ENCODE measurements around the gene PGF. TPM values are rescaled to one million over a fixed set of nuclear protein-coding genes. Genes with fewer than 3 reads are reported as not detected.

PGF gene
- total and polyA plus RNA-seq, 8 donors = 1.8 to 13.3 (median 6.4) TPM; not detected in 1

- peaks cover 7 to 42% (median 26%) of the 10 kb centered on the region in 4 donors for H3K36me3 ChIP-seq
- no peak overlapping the region for H3K4me3 ChIP-seq
- intact Hi-C loops (cut with DNase I; ENCODE audit: low total_unique reads) = loop anchor here (5.0 kb wide), 1 partner anchor 45 kb away; no protein-coding TSS in a partner anchor
- H3K27ac ChIP-seq = no peak overlapping the region
- TF ChIP-seq POLR2AphosphoS5 (IDR thresholded peaks at IDR 0.05) (no peak), EP300 (IDR thresholded peaks at IDR 0.05) (no peak), POLR2A (IDR thresholded peaks at IDR 0.05) (no peak)
- TF ChIP-seq, protein P1, sequence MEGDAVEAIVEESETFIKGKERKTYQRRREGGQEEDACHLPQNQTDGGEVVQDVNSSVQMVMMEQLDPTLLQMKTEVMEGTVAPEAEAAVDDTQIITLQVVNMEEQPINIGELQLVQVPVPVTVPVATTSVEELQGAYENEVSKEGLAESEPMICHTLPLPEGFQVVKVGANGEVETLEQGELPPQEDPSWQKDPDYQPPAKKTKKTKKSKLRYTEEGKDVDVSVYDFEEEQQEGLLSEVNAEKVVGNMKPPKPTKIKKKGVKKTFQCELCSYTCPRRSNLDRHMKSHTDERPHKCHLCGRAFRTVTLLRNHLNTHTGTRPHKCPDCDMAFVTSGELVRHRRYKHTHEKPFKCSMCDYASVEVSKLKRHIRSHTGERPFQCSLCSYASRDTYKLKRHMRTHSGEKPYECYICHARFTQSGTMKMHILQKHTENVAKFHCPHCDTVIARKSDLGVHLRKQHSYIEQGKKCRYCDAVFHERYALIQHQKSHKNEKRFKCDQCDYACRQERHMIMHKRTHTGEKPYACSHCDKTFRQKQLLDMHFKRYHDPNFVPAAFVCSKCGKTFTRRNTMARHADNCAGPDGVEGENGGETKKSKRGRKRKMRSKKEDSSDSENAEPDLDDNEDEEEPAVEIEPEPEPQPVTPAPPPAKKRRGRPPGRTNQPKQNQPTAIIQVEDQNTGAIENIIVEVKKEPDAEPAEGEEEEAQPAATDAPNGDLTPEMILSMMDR (IDR thresholded peaks at IDR 0.05) = no peak
- peaks cover 4 to 30% (median 21%) of the 10 kb centered on the region in 4 donors for H3K4me1 ChIP-seq
- WGBS, 5 donors = 34 to 50% (median 44%) methylated on average over 6 of the region's 6 CpGs
- no peak for DNase-seq
- H3K27me3 ChIP-seq = no peaks in the 10 kb centered on the region
- H3K9me3 ChIP-seq = no peaks in the 10 kb centered on the region
These were observed 47.7 kb downstream of the PGF start for GRCh38 chr14:74907744-74908143.

- no peak for TF ChIP-seq POLR2A (IDR thresholded peaks at IDR 0.05)
- TF ChIP-seq EP300 (IDR thresholded peaks at IDR 0.05) = no peak
- TF ChIP-seq POLR2AphosphoS5 (IDR thresholded peaks at IDR 0.05) = no peak
- TF ChIP-seq, protein P1 (IDR thresholded peaks at IDR 0.05) = no peak
- H3K4me3 ChIP-seq = no peak overlapping the region
- DNase-seq = no peak
- H3K27me3 ChIP-seq = no peaks in the 10 kb centered on the region
- H3K27ac ChIP-seq = no peak overlapping the region
- H3K9me3 ChIP-seq = no peaks in the 10 kb centered on the region
- peaks cover 14 to 50% (median 33%) of the 10 kb centered on the region in 4 donors for H3K36me3 ChIP-seq
- intact Hi-C loops (cut with DNase I; ENCODE audit: low total_unique reads) = loop anchor here (5.0 kb wide), 1 partner anchor 45 kb away; no protein-coding TSS in a partner anchor
- WGBS, 5 donors = 78 to 95% (median 80%) methylated on average over 6 to 12 of the region's 12 CpGs
- peaks cover 4 to 30% (median 21%) of the 10 kb centered on the region in 4 donors for H3K4me1 ChIP-seq
These were observed 48.4 kb downstream of the PGF start for GRCh38 chr14:74906925-74907521.

DNA sequence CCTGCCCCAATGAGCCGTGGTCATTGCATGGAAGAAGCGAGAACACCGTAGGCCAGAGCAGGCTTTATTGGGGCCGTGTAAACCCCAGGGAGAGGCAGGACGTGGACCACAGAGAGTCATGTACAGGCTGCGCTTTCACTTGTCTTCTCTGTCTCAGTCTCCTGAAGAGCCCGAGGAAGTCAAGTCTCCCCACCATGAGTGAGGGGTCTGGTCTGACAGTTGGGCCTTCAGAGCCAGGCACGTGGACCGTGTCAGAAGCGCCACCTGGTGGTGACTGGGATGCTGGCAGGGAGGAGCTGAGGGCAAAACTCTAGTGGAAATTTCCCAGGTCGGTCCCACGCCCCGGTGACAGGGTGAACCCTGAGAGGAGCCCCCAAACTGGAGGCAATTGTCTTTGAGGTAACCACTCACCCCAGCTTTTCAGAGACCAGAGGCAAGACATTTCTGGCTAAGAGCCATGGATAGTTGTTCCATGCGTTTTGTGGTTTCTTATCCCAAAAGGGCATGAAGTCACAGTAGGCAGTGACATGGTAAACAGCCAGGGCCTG is 49.7 kb downstream of the PGF start:
- Histone ChIP-seq H3K27me3 (no peaks in the 10 kb centered on the region), H3K4me3 (no peak overlapping the region), H3K9me3 (no peaks in the 10 kb centered on the region), H3K4me1 (peaks cover 4 to 30% (median 21%) of the 10 kb centered on the region in 4 donors), H3K36me3 (peaks cover 27 to 63% (median 47%) of the 10 kb centered on the region in 4 donors), H3K27ac (peak overlapping the region in 2 of 5 donors; percentile 14 to 37)
- 38 to 50% (median 45%) methylated on average over 12 to 14 of the region's 14 CpGs for WGBS, 5 donors
- intact Hi-C loops (cut with DNase I; ENCODE audit: low total_unique reads) = loop anchor here (5.0 kb wide), 1 partner anchor 43 kb away; no protein-coding TSS in a partner anchor
- peak; percentile 77 to 82 for DNase-seq
- TF ChIP-seq POLR2A (IDR thresholded peaks at IDR 0.05) = no peak
- peak in 1 of 3 donors; percentile 30 for TF ChIP-seq POLR2AphosphoS5 (IDR thresholded peaks at IDR 0.05)
- TF ChIP-seq, protein P1 (IDR thresholded peaks at IDR 0.05) = peak in 6 of 7 experiments; percentile 18 to 97 (median 92)

- TF ChIP-seq POLR2AphosphoS5 (IDR thresholded peaks at IDR 0.05) (no peak), POLR2A (IDR thresholded peaks at IDR 0.05) (no peak), EP300 (IDR thresholded peaks at IDR 0.05) (no peak)
- TF ChIP-seq, protein P1 (IDR thresholded peaks at IDR 0.05) = no peak
- peaks cover 35 to 71% (median 55%) of the 10 kb centered on the region in 4 donors for H3K36me3 ChIP-seq
- H3K27ac ChIP-seq = peak overlapping the region in 2 of 5 donors; percentile 14 to 37
- H3K27me3 ChIP-seq = no peaks in the 10 kb centered on the region
- intact Hi-C loops (cut with DNase I; ENCODE audit: low total_unique reads) = loop anchor here (5.0 kb wide), 1 partner anchor 43 kb away; no protein-coding TSS in a partner anchor
- no peak for DNase-seq
- WGBS, 5 donors = 74 to 82% (median 79%) methylated on average over 6 of the region's 6 CpGs
- H3K9me3 ChIP-seq = no peaks in the 10 kb centered on the region
- H3K4me3 ChIP-seq = no peak overlapping the region
- peaks cover 4 to 30% (median 21%) of the 10 kb centered on the region in 4 donors for H3K4me1 ChIP-seq
These were observed 50.5 kb downstream of the PGF start for GRCh38 chr14:74904635-74905503.
